Mesenchymal stem cell (in vitro differentiated cells and primary cell): ENCODE data around the gene GPRC5C.

Experiments used
- DNase-seq: peaks from one replicate; pipeline ENCODE4 v3.0.0-alpha.2; 2013
- H2AFZ ChIP-seq: one replicate; pipeline ENCODE4 v1.6.1; 2013; ENCODE audit warnings: low read depth, mild to moderate bottlenecking, control low read depth, inconsistent platforms, low read length, moderate library complexity
- H2AK5ac ChIP-seq: 2 replicates; pipeline ENCODE4 v1.6.1; 2013; ENCODE audit warnings: low read length, moderate library complexity, mild to moderate bottlenecking, inconsistent platforms; ENCODE audit not compliant: severe bottlenecking
- H2BK120ac ChIP-seq: one replicate; pipeline ENCODE4 v1.6.1; 2013; ENCODE audit warnings: low read depth, mild to moderate bottlenecking, inconsistent platforms, low read length, moderate library complexity
- H2BK12ac ChIP-seq, 2 experiments: one replicate each; pipeline ENCODE4 v1.6.1; 2013; ENCODE audit warnings: inconsistent platforms in 2 of 2, low read length in 2 of 2, mild to moderate bottlenecking in 2 of 2, moderate library complexity in 2 of 2, control low read depth in 1 of 2
- H2BK15ac ChIP-seq: one replicate; pipeline ENCODE4 v1.6.1; 2013; ENCODE audit warnings: mild to moderate bottlenecking, low read depth, inconsistent platforms; ENCODE audit not compliant: poor library complexity, severe bottlenecking
- H2BK5ac ChIP-seq: 2 replicates; pipeline ENCODE4 v1.6.1; 2013; ENCODE audit warnings: low read depth, mild to moderate bottlenecking, low read length, control low read depth, inconsistent platforms; ENCODE audit not compliant: poor library complexity, severe bottlenecking
- H3K14ac ChIP-seq, 2 experiments: one replicate each; pipeline ENCODE4 v1.6.1; 2013; ENCODE audit warnings: inconsistent platforms in 2 of 2, low read length in 2 of 2, control low read depth in 1 of 2, mild to moderate bottlenecking in 1 of 2, moderate library complexity in 1 of 2
- H3K18ac ChIP-seq, 2 experiments: one replicate each; pipeline ENCODE4 v1.6.1; 2013; ENCODE audit warnings: inconsistent platforms in 2 of 2, low read length in 2 of 2, control low read depth in 1 of 2, low read depth in 1 of 2, mild to moderate bottlenecking in 1 of 2
- H3K23ac ChIP-seq, 2 experiments: one replicate each; pipeline ENCODE4 v1.6.1; 2013; ENCODE audit warnings: inconsistent platforms in 2 of 2, low read length in 2 of 2, mild to moderate bottlenecking in 2 of 2, moderate library complexity in 2 of 2, control low read depth in 1 of 2
- H3K27ac ChIP-seq: 2 replicates; pipeline ENCODE4 v1.5.1; 2013; ENCODE audit warnings: mild to moderate bottlenecking, moderate library complexity, low read length, control low read depth, inconsistent platforms; ENCODE audit not compliant: poor library complexity, severe bottlenecking
- H3K27me3 ChIP-seq, 2 experiments: 2 replicates each; pipeline versions ENCODE4 v1.6.1 to v1.7.0; 2013; ENCODE audit warnings: low read length in 2 of 2, mild to moderate bottlenecking in 2 of 2, moderate library complexity in 2 of 2, control low read depth in 1 of 2, inconsistent platforms in 1 of 2; ENCODE audit not compliant: control insufficient read depth in 1 of 2, insufficient read depth in 1 of 2
- H3K36me3 ChIP-seq, 2 experiments: 2 replicates each; pipeline versions ENCODE4 v1.6.1 to v1.7.0; 2013; ENCODE audit warnings: low read length in 2 of 2, control low read depth in 1 of 2, inconsistent platforms in 1 of 2, low read depth in 1 of 2, mild to moderate bottlenecking in 1 of 2; ENCODE audit not compliant: insufficient read depth in 2 of 2, control insufficient read depth in 1 of 2
- H3K4ac ChIP-seq, 2 experiments: one replicate each; pipeline ENCODE4 v1.6.1; 2013; ENCODE audit warnings: inconsistent platforms in 2 of 2, low read length in 2 of 2, mild to moderate bottlenecking in 2 of 2, moderate library complexity in 2 of 2, control low read depth in 1 of 2, low read depth in 1 of 2
- H3K4me1 ChIP-seq: 2 replicates; pipeline ENCODE4 v1.6.1; 2013; ENCODE audit warnings: low read depth, low read length, control low read depth; ENCODE audit not compliant: control insufficient read depth, insufficient read depth
- H3K4me2 ChIP-seq: 2 replicates; pipeline ENCODE4 v1.6.1; 2013; ENCODE audit warnings: low read length, mild to moderate bottlenecking, inconsistent platforms; ENCODE audit not compliant: poor library complexity, severe bottlenecking
- H3K4me3 ChIP-seq, 2 experiments: 2 replicates each; pipeline versions ENCODE4 v1.5.1 to v1.7.0; 2013; ENCODE audit warnings: low read length in 2 of 2, mild to moderate bottlenecking in 2 of 2, control low read depth in 1 of 2, low read depth in 1 of 2; ENCODE audit not compliant: insufficient read depth in 1 of 2
- H3K79me1 ChIP-seq: replicated peaks from 2 replicates; pipeline ENCODE4 v1.6.1; 2013; ENCODE audit warnings: mild to moderate bottlenecking, control low read depth, low read length, inconsistent platforms; ENCODE audit not compliant: poor library complexity, severe bottlenecking
- H3K9ac ChIP-seq: 2 replicates; pipeline ENCODE4 v1.7.0; 2013; ENCODE audit warnings: mild to moderate bottlenecking, low read length, moderate library complexity
- H3K9me3 ChIP-seq: 2 replicates; pipeline ENCODE4 v1.7.0; 2013; ENCODE audit warnings: mild to moderate bottlenecking, low read length; ENCODE audit not compliant: control insufficient read depth
- H4K8ac ChIP-seq: one replicate; pipeline ENCODE4 v1.6.1; 2013; ENCODE audit warnings: inconsistent platforms, mild to moderate bottlenecking, low read length, moderate library complexity
- H4K91ac ChIP-seq: one replicate; pipeline ENCODE4 v1.6.1; 2013; ENCODE audit warnings: mild to moderate bottlenecking, low read length, inconsistent platforms
- WGBS: methylation state at CpG from one replicate; pipeline ENCODE4 v1.1.7; 2013; ENCODE audit warnings: mixed read lengths; 5-methylcytosine and 5-hydroxymethylcytosine counted together

The GPRC5C gene

DNA sequence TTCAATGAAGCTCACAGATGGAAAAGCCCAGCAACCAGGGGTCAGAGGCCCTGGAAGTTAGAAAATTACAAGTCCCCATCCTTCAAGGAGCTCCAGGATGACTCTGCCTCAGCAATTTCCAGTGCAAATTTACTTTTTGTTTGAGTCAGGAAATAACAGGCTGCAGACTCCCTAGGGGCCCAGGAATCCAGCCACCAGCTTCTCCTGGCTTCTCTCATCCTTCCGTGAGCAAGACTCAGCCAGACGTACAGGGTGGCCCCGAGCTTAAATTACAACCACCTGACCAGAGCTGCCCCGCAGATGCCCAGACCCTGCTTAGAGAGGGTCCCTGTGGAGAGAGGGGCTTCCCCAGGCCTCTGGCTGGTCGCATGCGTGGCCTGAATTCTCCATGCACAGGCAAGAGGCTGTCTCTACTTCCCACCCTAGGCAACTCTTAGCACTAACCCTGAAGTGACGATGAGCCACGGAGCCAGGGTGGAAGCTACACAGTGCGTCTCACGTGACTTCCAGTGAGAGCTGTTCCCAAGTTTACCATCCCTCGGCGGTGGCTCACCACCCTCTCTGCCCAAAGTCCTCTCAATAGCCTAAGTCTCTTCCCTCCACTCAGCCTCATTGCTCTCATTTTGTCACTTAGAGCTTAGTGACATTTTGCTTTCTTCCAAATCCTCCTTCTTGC, 37.5 kb upstream of the GPRC5C start:
- WGBS, result 69% methylated on average over 12 of the region's 12 CpGs
- no peak overlapping the region for H2AK5ac ChIP-seq

DNA sequence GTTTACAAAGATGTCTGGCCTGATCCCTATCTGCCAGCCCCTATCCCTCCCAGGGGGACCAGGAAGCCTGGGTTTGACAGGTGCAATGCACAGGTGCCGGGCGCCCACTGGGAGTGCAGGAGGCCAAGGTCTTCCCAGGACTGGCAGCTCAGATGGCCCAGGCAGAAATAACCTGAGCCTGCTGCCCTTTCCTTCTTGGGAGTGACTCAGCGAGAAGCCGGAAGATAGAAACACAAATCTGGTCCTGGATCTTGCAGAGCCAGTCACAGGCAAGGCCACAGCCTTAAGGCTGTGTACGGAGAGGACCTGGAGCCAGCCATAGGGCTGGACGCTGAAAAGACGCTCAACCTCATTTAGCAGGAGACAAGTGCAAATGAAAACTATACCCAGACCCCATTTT, 36.9 kb upstream of the GPRC5C start:
- Histone ChIP-seq H3K14ac (no peak overlapping the region), H3K27me3 (peaks cover 0 to 11% of the 10 kb centered on the region in 2 experiments), H3K4me1 (peaks cover 8% of the 10 kb centered on the region), H3K36me3 (no peaks in the 10 kb centered on the region), H2AK5ac (no peak overlapping the region), H3K9me3 (no peaks in the 10 kb centered on the region), H2BK15ac (no peak overlapping the region), H2AFZ (no peak overlapping the region), H4K8ac (no peak overlapping the region), H3K23ac (no peak overlapping the region), H3K9ac (no peak overlapping the region), H3K4me2 (no peak overlapping the region), H3K4me3 (no peak overlapping the region), H4K91ac (no peak overlapping the region), H3K4ac (no peak overlapping the region), H3K18ac (no peak overlapping the region), H2BK5ac (no peak overlapping the region), H2BK12ac (no peak overlapping the region), H2BK120ac (no peak overlapping the region), H3K27ac (no peak overlapping the region), H3K79me1 (no peaks in the 10 kb centered on the region)
- 87% methylated on average over 7 of the region's 7 CpGs for WGBS
- DNase-seq, result no peak

More for the DNA sequence above, 37.5 kb upstream of the GPRC5C start:
- Histone ChIP-seq H3K9me3 (no peaks in the 10 kb centered on the region), H2BK15ac (no peak overlapping the region), H3K4me1 (peaks cover 8% of the 10 kb centered on the region), H3K23ac (no peak overlapping the region), H3K4ac (no peak overlapping the region), H2BK12ac (no peak overlapping the region), H3K18ac (no peak overlapping the region), H3K9ac (no peak overlapping the region), H3K27ac (no peak overlapping the region), H3K14ac (no peak overlapping the region), H3K4me2 (no peak overlapping the region), H3K4me3 (no peak overlapping the region), H2AFZ (no peak overlapping the region), H4K91ac (no peak overlapping the region), H3K27me3 (peaks cover 0 to 11% of the 10 kb centered on the region in 2 experiments), H3K36me3 (no peaks in the 10 kb centered on the region), H2BK5ac (no peak overlapping the region), H2BK120ac (no peak overlapping the region), H3K79me1 (no peaks in the 10 kb centered on the region), H4K8ac (no peak overlapping the region)
- DNase-seq, result no peak

DNA sequence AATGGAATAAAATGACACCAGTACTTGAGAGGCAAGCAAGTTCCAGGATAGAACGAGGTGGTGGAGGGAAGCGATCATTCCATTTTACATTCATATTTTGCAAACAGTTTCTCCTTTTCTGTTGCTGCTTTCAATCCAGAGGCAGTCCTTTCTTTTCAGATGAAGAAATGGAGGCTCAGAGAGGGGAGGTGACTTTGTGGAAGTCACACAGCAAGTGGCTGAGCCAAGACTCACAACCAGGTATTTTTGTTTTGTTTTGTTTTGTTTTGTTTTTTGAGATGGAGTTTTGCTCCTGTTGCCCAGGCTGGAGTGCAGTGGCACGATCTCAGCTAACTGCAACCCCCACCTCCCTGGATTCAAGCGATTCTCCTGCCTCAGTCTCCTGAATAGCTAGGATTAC, 35.3 kb upstream of the GPRC5C start:
- H3K23ac ChIP-seq, result no peak overlapping the region
- H4K91ac ChIP-seq, result no peak overlapping the region
- no peak overlapping the region for H4K8ac ChIP-seq
- no peak overlapping the region for H3K9ac ChIP-seq
- no peak overlapping the region for H3K4me3 ChIP-seq
- peaks cover 0 to 18% of the 10 kb centered on the region in 2 experiments for H3K27me3 ChIP-seq
- no peak overlapping the region for H3K14ac ChIP-seq
- no peak overlapping the region for H2BK5ac ChIP-seq
- no peak overlapping the region for H2BK120ac ChIP-seq
- no peak overlapping the region for H2AFZ ChIP-seq
- no peak overlapping the region for H3K4ac ChIP-seq
- DNase-seq, result no peak
- 100% methylated on average over 2 of the region's 4 CpGs for WGBS
- peaks cover 8% of the 10 kb centered on the region for H3K4me1 ChIP-seq
- H3K36me3 ChIP-seq, result no peaks in the 10 kb centered on the region
- no peaks in the 10 kb centered on the region for H3K9me3 ChIP-seq
- no peak overlapping the region for H3K18ac ChIP-seq
- no peaks in the 10 kb centered on the region for H3K79me1 ChIP-seq
- no peak overlapping the region for H3K4me2 ChIP-seq
- H2BK15ac ChIP-seq, result no peak overlapping the region
- no peak overlapping the region for H2BK12ac ChIP-seq
- H2AK5ac ChIP-seq, result no peak overlapping the region
- H3K27ac ChIP-seq, result no peak overlapping the region

DNA sequence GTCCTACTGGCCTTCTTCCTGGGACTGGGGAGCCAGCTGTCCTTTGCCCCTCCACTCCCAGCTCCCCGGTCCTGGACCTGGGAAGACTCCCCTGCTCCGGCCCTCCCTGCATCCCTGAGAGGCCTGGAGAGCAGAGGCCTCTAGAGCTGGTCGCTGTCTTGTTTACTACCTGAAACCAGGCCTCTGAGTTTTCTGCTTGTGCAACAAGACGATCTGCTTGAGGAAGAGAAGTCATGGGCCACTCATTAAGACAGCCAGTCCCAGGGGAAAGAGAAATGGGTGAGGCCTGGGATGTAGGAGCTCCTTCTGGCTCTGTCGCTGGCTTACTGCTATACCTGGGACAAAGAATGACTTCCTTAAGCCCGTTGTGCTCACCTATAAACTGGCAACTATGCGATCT, 29.8 kb upstream of the GPRC5C start:
- Histone ChIP-seq H3K9ac (no peak overlapping the region), H3K79me1 (no peaks in the 10 kb centered on the region), H3K27me3 (peaks cover 0 to 38% of the 10 kb centered on the region in 2 experiments), H2BK15ac (no peak overlapping the region), H2AFZ (no peak overlapping the region), H2BK120ac (no peak overlapping the region), H2BK12ac (no peak overlapping the region), H4K8ac (no peak overlapping the region), H3K4ac (no peak overlapping the region), H3K27ac (no peak overlapping the region), H3K23ac (no peak overlapping the region), H3K18ac (no peak overlapping the region), H3K9me3 (no peaks in the 10 kb centered on the region), H4K91ac (no peak overlapping the region), H2BK5ac (no peak overlapping the region), H3K36me3 (no peaks in the 10 kb centered on the region), H3K4me2 (no peak overlapping the region), H2AK5ac (no peak overlapping the region), H3K14ac (no peak overlapping the region), H3K4me1 (peaks cover 5% of the 10 kb centered on the region), H3K4me3 (no peak overlapping the region)
- WGBS, result 78% methylated on average over 7 of the region's 7 CpGs
- no peak for DNase-seq
